ENCODE measurements around the gene ZNF57. TPM values are rescaled to one million over a fixed set of nuclear protein-coding genes. Genes with fewer than 3 reads are reported as not detected.
"Not testable (repeated sequence)": the region's sequence is repeated elsewhere in the genome, so short reads cannot be mapped to it uniquely, and the experiment has no call there.

The ZNF57 gene
- total RNA-seq, 2 experiments from 2014 or later = 3.1 to 3.7 TPM

DNA sequence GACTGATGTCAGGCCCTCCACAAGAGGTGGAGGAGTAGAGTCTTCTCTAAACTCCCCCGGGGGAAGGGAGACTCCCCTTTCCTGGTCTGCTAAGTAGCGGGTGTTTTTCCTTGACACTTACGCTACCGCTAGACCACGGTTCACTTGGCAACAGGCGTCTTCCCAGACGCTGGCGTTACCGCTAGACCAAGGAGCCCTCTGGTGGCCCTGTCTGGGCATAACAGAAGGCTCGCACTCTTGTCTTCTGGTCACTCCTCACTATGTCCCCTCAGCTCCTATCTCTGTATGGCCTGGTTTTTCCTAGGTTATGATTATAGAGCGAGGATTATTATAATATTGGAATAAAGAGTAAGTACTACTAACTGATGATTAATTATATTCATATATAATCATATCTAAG, 28.6 kb upstream of the ZNF57 start:
- H3K4me1 Mint-ChIP-seq; POLR2A ChIA-PET; CTCF ChIA-PET; DNase-seq; H3K27ac Mint-ChIP-seq; H3K36me3 Mint-ChIP-seq (ENCODE audit: low read depth); H3K27me3 Mint-ChIP-seq; H3K4me3 Mint-ChIP-seq: not testable (repeated sequence)
- peaks cover 18% of the 10 kb centered on the region for H3K9me3 Mint-ChIP-seq

DNA sequence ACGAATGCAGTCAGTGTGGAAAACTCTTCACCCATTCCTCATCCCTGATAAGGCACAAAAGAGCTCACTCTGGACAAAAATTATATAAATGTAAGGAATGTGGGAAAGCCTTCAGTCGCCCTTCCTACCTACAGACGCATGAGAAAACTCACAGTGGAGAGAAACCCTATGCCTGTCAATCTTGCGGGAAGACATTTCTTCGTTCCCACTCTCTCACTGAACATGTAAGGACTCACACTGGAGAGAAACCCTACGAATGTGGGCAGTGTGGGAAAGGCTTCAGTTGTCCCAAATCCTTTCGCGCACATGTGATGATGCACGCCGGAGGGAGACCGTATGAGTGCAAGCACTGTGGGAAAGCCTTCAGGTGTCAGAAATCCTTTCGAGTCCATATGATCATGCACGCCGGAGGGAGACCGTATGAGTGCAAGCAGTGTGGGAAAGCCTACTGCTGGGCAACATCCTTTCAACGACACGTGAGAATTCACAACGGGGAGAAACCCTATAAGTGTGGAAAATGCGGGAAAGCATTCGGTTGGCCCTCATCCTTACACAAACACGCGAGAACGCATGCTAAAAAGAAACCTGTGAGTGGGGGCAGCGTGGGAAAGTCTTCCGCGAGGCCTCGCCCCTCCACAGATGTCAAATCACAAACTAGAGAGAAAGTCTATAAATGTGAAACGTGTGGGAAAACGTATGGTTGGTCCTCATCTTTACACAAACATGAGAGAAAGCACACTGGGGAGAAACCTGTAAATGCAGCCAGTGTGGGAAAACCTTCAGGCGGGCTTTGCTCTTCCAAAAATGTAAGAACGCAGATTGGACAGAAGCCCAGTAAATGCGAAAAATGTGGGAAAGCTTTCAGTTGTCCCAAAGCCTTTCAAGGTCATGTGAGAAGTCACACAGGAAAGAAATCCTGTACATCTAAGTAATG, 23.1 kb upstream of the ZNF57 start:
- ChIA-PET POLR2A (no interaction called here), CTCF (interaction anchor here (0.6 kb wide), 1 partner anchor 63 kb away, joined by 5 read pairs; no protein-coding TSS in a partner anchor)
- H3K4me3 Mint-ChIP-seq = no peak overlapping the region
- H3K27ac Mint-ChIP-seq = no peak overlapping the region
- H3K36me3 Mint-ChIP-seq (ENCODE audit: low read depth) = peaks cover 10% of the 10 kb centered on the region
- no peaks in the 10 kb centered on the region for H3K4me1 Mint-ChIP-seq
- DNase-seq = no peak
- peaks cover 23% of the 10 kb centered on the region for H3K9me3 Mint-ChIP-seq
- no peaks in the 10 kb centered on the region for H3K27me3 Mint-ChIP-seq

DNA sequence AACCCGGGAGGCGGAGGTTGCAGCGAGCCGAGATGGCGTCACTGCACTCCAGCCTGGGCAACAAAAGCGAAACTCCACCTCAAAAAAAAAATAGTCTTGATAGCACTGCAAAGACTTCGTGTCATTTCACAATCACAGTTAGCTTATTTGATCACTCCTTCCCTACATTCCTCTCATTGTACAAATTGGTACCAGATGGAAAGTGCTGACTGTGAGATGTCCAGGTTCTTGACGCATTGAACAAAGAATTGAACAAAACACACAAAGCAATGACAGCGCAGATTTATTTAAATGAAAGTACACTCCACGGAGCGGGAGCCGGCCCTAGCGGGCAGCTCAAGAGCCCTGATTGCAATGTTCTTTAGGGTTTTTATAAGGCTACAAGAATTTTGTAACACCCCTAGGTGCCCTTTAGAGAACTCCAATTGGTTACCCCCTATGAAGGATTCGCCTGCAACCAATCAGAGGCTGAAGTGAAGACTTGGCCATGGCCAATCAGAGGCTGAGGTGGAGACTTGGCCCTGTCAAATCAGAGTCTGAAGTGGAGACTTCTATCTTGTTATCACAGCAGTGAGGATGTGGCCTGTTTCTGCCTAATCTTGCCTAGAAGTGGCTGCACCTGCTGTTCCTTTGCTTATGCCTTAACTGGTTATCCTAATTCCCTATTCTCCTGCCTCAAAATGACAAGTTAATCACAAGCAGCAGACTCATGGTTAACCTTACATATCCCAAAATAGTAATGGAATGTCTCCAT, 16.9 kb upstream of the ZNF57 start:
- H3K4me1 Mint-ChIP-seq = peaks cover 5% of the 10 kb centered on the region
- H3K27ac Mint-ChIP-seq = no peak overlapping the region
- H3K27me3 Mint-ChIP-seq = no peaks in the 10 kb centered on the region
- ChIA-PET CTCF (no interaction called here), POLR2A (no interaction called here)
- DNase-seq = no peak
- H3K4me3 Mint-ChIP-seq = no peak overlapping the region
- peaks cover 6% of the 10 kb centered on the region for H3K9me3 Mint-ChIP-seq
- no peaks in the 10 kb centered on the region for H3K36me3 Mint-ChIP-seq (ENCODE audit: low read depth)

DNA sequence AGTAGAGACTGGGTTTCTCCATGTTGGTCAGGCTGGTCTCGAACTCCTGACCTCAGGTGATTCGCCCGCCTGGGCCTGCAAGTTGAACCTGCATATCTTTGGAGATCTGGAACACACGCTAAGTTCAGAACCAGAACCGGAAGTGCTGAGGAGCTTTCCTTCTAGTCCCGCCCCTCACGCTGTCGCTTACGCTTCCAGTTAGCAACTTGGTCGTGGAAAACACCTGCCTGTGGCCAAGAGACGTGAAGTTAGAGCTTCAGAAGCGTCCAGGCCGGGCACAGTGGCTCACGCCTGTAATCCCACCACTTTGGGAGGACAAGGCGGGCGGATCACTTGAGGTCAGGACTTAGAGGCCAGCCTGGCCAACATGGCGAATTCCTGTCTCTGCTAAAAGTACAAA, 15.0 kb upstream of the ZNF57 start:
- POLR2A ChIA-PET = no interaction called here
- no peak overlapping the region for H3K4me3 Mint-ChIP-seq
- DNase-seq = no peak
- H3K36me3 Mint-ChIP-seq (ENCODE audit: low read depth) = peaks cover 2% of the 10 kb centered on the region
- H3K27me3 Mint-ChIP-seq = no peaks in the 10 kb centered on the region
- CTCF ChIA-PET = no interaction called here
- H3K27ac Mint-ChIP-seq = no peak overlapping the region
- H3K4me1 Mint-ChIP-seq = peaks cover 6% of the 10 kb centered on the region
- H3K9me3 Mint-ChIP-seq = peaks cover 2% of the 10 kb centered on the region

DNA sequence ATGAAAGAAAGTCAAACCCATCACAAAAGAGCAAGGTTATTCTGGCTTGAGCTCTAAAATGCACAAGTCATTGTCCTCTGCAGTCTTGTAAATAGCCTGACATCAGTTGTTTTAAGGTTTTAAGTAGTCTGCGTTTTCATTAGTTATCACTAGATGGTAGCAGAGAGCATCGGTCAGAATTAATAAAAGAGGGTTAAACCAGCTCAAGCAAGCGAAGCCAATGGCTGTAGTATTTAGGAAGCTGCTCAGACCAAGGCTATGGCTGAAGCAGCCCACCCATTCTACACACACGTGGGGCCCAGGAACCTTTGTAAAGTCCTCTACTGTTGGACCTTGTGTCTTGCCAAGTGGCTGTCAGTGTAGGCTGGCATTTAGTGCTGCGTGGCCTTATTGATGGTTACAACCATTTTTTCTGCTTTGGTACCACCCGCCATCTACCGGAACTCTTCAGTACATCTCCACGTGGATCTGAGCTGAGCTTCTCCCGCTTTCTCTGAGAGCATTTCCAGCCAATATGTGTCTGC, 13.3 kb upstream of the ZNF57 start:
- Mint-ChIP-seq H3K4me1 (peaks cover 6% of the 10 kb centered on the region), H3K4me3 (no peak overlapping the region), H3K27ac (no peak overlapping the region), H3K9me3 (peaks cover 5% of the 10 kb centered on the region), H3K27me3 (no peaks in the 10 kb centered on the region), H3K36me3 (ENCODE audit: low read depth) (peaks cover 2% of the 10 kb centered on the region)
- CTCF ChIA-PET = interaction anchor here (0.6 to 2.1 kb wide), 7 partner anchors 11 to 245 kb away, joined by 3 to 16 read pairs (median 5); partner anchors contain the start of gene ZNF57
- POLR2A ChIA-PET = interaction anchor here (1.0 to 2.3 kb wide), 3 partner anchors 13 to 63 kb away, joined by 3 to 9 read pairs (median 3); partner anchors contain the start of genes ZNF555 and ZNF57
- DNase-seq = no peak

DNA sequence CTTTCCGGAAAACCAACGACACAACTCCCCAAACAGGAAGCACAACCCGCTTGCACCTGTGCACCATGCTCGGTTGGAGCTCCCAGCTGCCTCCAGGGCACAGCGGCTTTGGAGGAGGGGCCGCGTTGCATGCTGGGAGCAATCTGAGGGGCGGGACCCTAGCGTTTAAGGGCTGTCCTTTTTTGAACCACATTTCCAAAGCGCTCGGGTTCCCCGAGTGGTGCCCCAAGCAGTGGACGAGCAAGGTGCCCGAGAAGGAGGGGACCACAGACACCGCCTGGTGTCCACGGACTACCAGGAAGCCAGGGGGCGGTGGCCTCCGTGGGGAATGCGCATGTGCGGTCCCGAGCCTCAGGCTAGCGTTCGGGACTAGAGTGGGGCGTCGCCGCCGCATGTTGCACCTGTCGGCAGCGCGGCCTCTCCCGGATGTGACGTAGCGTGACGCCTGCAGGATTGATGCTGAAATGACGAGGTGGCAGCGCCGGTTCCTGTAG, 11.9 kb upstream of the ZNF57 start:
- CTCF ChIA-PET = interaction anchor here (0.7 to 2.1 kb wide), 4 partner anchors 12 to 522 kb away, joined by 3 to 13 read pairs (median 4); partner anchors contain the start of gene ZNF57
- peak overlapping the region; percentile 56 for H3K27ac Mint-ChIP-seq
- DNase-seq = peak; percentile 66
- peaks cover 2% of the 10 kb centered on the region for H3K36me3 Mint-ChIP-seq (ENCODE audit: low read depth)
- H3K27me3 Mint-ChIP-seq = no peaks in the 10 kb centered on the region
- peaks cover 6% of the 10 kb centered on the region for H3K4me1 Mint-ChIP-seq
- H3K9me3 Mint-ChIP-seq = peaks cover 3% of the 10 kb centered on the region
- peak overlapping the region; percentile 17 for H3K4me3 Mint-ChIP-seq
- POLR2A ChIA-PET = interaction anchor here (2.3 kb wide), 1 partner anchor 62 kb away, joined by 9 read pairs; no protein-coding TSS in a partner anchor

DNA sequence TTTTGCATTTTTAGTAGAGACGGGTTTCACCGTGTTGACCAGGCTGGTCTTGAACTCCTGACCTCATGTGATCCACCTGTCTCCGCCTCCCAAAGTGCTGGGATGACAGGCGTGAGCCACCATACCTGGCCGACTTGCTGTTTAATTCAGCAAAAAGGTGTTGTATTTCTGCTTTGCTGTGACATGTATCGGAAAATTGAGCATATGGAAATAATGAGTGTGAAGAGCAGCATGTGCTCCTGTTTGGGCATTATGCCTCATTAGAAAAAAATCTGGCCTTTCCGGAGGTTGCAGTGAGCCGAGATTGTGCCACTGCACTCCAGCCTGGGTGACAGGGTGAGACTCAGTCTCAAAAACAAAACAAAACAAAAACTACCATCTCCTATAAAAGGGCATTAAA, 10.2 kb upstream of the ZNF57 start:
- H3K27me3 Mint-ChIP-seq; POLR2A ChIA-PET; H3K9me3 Mint-ChIP-seq; H3K4me1 Mint-ChIP-seq; H3K36me3 Mint-ChIP-seq (ENCODE audit: low read depth); H3K27ac Mint-ChIP-seq; DNase-seq; CTCF ChIA-PET; H3K4me3 Mint-ChIP-seq: not testable (repeated sequence)

DNA sequence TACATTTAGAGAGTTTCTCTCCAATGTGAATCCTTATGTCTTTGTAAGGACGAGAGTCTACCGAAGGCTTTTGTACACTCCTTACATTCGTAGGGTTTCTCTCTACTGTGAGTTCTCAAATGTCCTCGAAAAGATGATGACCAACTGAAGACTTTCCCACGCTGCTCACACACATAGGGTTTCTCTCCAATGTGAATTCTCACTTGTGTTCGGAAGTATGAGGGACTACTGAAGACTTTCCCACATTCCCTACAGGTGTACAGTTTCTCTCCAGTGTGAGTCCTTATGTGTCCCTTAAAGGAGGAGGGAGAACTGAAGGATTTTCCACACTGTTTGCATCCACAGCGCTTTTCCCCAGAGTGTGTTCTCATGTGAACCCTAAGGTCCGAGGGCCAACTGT, 4.0 kb upstream of the ZNF57 start:
- Mint-ChIP-seq H3K4me1 (peaks cover 8% of the 10 kb centered on the region), H3K27ac (no peak overlapping the region), H3K27me3 (no peaks in the 10 kb centered on the region), H3K4me3 (no peak overlapping the region), H3K9me3 (peaks cover 13% of the 10 kb centered on the region), H3K36me3 (ENCODE audit: low read depth) (peaks cover 6% of the 10 kb centered on the region)
- POLR2A ChIA-PET = no interaction called here
- CTCF ChIA-PET = no interaction called here
- no peak for DNase-seq

DNA sequence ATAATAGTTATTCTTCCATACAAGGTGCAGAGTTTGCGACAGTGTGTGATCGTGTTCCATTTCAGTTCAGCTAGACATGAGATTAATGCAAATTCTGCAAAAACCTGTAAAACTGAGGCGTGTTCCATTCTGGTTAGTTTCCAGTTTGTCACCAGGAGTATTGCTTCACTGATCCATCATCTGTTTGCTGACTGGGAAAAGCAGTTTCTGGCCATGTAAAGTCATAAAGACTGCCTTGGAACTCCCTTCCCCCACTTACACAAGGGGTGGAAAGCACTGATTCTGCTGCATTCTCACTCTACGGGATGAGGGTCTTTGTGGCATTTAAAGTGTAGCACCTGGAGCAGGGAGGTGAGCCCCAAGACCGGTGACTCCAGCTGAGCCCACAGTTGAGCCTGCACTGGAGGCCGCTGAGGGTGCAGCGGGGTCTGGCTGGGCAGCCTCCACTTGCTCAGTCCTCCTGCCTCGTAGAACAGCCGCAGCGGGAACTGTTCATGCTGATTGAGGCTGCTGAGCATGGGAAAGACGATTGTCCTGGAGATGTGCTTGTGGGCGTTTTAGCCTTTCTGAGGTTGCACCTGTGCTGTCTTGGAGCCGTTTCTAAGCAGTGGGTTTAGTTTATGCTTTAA, 2.0 kb downstream of the ZNF57 start:
- Mint-ChIP-seq H3K4me1 (peaks cover 16% of the 10 kb centered on the region), H3K27ac (no peak overlapping the region), H3K9me3 (peaks cover 2% of the 10 kb centered on the region), H3K4me3 (no peak overlapping the region), H3K36me3 (ENCODE audit: low read depth) (peaks cover 15% of the 10 kb centered on the region), H3K27me3 (no peaks in the 10 kb centered on the region)
- POLR2A ChIA-PET = no interaction called here
- CTCF ChIA-PET = interaction anchor here (1.2 kb wide), 1 partner anchor 48 kb away, joined by 3 read pairs; no protein-coding TSS in a partner anchor
- DNase-seq = no peak

DNA sequence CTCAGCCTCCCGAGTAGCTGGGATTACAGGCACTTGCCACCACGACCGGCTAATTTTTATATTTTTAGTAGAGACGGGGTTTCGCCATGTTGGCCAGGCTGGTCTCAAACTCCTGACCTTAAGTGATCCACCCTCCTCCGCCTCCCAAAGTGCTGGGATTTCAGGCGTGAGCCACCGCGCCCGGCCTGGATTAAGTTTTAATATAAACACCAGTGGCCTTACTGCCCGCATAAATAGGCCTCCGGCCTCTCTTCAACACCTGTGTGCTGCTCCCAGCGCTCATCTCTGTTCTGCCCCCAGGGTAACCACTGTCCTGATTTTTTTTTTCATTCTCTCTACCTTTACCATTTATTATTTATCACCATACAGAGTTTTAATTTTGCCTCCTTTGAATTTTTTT, 2.6 kb downstream of the ZNF57 start:
- CTCF ChIA-PET, H3K9me3 Mint-ChIP-seq, H3K27ac Mint-ChIP-seq, H3K27me3 Mint-ChIP-seq, DNase-seq, H3K4me3 Mint-ChIP-seq, POLR2A ChIA-PET: not testable (repeated sequence)
- H3K36me3 Mint-ChIP-seq (ENCODE audit: low read depth) = peaks cover 15% of the 10 kb centered on the region
- H3K4me1 Mint-ChIP-seq = peaks cover 16% of the 10 kb centered on the region

DNA sequence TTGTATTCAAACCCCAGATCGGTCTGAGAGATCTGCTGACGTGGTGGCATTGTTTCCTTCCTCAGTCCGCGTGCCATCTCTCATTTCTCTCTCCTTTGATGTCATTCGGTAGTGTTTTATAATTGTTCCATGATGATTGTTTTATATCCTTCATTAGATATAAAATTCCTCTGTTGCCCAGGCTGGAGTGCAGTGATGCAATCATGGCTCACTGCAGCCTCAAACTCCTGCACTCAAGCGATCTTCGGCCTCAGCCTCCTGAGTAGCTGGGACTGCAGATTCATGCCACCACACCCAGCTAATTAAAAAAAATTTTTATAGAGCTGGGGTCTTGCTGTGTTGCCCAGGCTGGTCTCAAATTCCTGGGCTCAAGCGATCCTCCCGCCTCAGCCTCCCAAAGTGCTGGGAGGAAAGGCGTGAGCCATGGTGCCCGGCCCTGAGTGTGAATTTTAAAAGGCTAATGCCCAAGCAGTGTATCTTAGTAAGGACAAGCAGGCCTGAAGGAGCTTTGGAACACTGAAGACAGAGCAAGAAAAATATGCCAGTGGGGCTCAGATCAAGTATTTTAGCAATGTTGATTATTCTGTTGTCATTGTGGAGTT, 5.3 kb downstream of the ZNF57 start:
- POLR2A ChIA-PET = no interaction called here
- H3K27me3 Mint-ChIP-seq = no peaks in the 10 kb centered on the region
- H3K36me3 Mint-ChIP-seq (ENCODE audit: low read depth) = peaks cover 17% of the 10 kb centered on the region
- H3K4me3 Mint-ChIP-seq = no peak overlapping the region
- peaks cover 8% of the 10 kb centered on the region for H3K9me3 Mint-ChIP-seq
- DNase-seq = no peak
- peaks cover 18% of the 10 kb centered on the region for H3K4me1 Mint-ChIP-seq
- H3K27ac Mint-ChIP-seq = no peak overlapping the region
- CTCF ChIA-PET = no interaction called here

DNA sequence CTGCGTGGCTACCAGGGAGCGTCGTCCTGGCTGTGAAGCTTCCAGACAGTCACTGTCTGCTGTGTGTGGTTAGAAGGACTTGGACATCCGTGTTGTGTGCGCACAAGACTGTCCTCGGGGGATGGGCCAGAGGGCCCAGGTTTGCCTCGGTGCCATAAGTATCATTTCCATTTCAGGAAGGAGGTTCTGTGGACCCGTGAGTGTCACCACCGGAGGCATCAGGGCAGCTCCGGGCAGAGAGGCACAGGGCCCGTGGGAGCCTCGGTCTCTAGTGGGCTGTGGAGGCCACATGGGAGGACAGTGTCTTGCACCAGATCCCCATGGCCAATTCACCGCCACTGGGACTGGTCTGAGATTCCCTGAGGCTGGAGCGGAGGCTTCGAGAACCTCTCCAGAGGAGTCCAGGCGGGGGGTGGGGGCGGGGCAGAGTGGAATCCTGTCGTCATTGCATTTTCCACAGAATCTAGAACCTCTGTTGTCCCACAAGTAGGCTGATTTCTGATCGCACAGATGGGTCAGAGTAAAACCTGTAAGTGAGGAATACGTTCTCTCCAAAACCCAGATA, 6.0 kb downstream of the ZNF57 start:
- H3K9me3 Mint-ChIP-seq = peaks cover 11% of the 10 kb centered on the region

More for the DNA sequence above, 6.0 kb downstream of the ZNF57 start:
- peaks cover 19% of the 10 kb centered on the region for H3K4me1 Mint-ChIP-seq
- ChIA-PET POLR2A (no interaction called here), CTCF (interaction anchor here (0.5 to 1.3 kb wide), 3 partner anchors 25 to 45 kb away, joined by 3 to 4 read pairs (median 4); no protein-coding TSS in a partner anchor)
- DNase-seq = no peak
- H3K27ac Mint-ChIP-seq = no peak overlapping the region
- H3K36me3 Mint-ChIP-seq (ENCODE audit: low read depth) = peaks cover 20% of the 10 kb centered on the region
- no peak overlapping the region for H3K4me3 Mint-ChIP-seq
- H3K27me3 Mint-ChIP-seq = no peaks in the 10 kb centered on the region
